Endothelial cell of umbilical vein (primary cell): ENCODE results near the gene LDHAL6B. TPM values are rescaled to one million over a fixed set of nuclear protein-coding genes. Genes with fewer than 3 reads are reported as not detected.

ENCODE experiments used
- BruUV-seq: library from RNA; stranded (reverse); fragments of 400-500 nt; replicated peaks from 2 replicates; lab custom pipeline; 2021; lab: Mats Ljungman, UMichigan
- CTCF ChIA-PET: fragments of 300-600, 350-600 bp; sonication (Branson Sonifier 250); formaldehyde crosslinking; loops from one replicate; lab custom pipeline; 2021; ENCODE audit warnings: antibody characterized with exemption, inconsistent platforms; lab: Charles Lee
- POLR2A ChIA-PET: fragments of 300-600, 350-600 bp; sonication (Branson Sonifier 250); formaldehyde crosslinking; loops from one replicate; lab custom pipeline; 2021; ENCODE audit warnings: antibody characterized with exemption, inconsistent platforms; lab: Charles Lee
- DNase-seq: peaks from one replicate; pipeline ENCODE4 v3.0.0-alpha.2; 2011; ENCODE audit warnings: low read depth, low spot score
- FAIRE-seq: peaks from 2 replicates; lab custom pipeline; 2011; peaks lifted over from hg19 to GRCh38; lab: Jason Lieb, UNC
- H2AFZ ChIP-seq: 2 replicates; pipeline ENCODE4 v1.6.0; 2012; ENCODE audit warnings: low read depth, low read length, control low read depth, inconsistent platforms
- H3K27ac ChIP-seq: 2 replicates; pipeline ENCODE4 v1.5.1; 2011; ENCODE audit warnings: low read depth, mild to moderate bottlenecking, control low read depth, low read length, moderate library complexity; ENCODE audit not compliant: insufficient read depth
- H3K27me3 ChIP-seq, 2 experiments: 2 replicates each; pipeline versions ENCODE4 v1.6.0 to v1.6.1; 2011; ENCODE audit warnings: low read length in 2 of 2, mixed read lengths in 1 of 2; ENCODE audit not compliant: control insufficient read depth in 2 of 2, insufficient read depth in 2 of 2
- H3K36me3 ChIP-seq, 2 experiments: 2 replicates in 1 of 2; 3 replicates in 1 of 2; pipeline ENCODE4 v1.5.1; 2011; ENCODE audit warnings: low read length in 2 of 2, mild to moderate bottlenecking in 1 of 2, moderate library complexity in 1 of 2; ENCODE audit not compliant: control insufficient read depth in 2 of 2, insufficient read depth in 2 of 2; ENCODE audit errors: extremely low read depth in 1 of 2
- H3K4me1 ChIP-seq: 3 replicates; pipeline ENCODE4 v1.5.1; 2011; ENCODE audit warnings: mild to moderate bottlenecking, low read length; ENCODE audit not compliant: control insufficient read depth, insufficient read depth; ENCODE audit errors: extremely low read depth
- H3K4me2 ChIP-seq: 2 replicates; pipeline ENCODE4 v1.6.1; 2011; ENCODE audit warnings: low read length, control low read depth, mixed read lengths; ENCODE audit not compliant: insufficient read depth
- H3K4me3 ChIP-seq, 3 experiments: fragments of 200-600 bp in 1 of 3; sonication (generic), shearing (Covaris generic) in 1 of 3; replicated peaks in 1 of 3; 2 replicates each; pipeline ENCODE4 v1.5.1; 2011 to 2016; ENCODE audit warnings: control low read depth in 3 of 3, low read length in 3 of 3, mild to moderate bottlenecking in 2 of 3, inconsistent platforms in 1 of 3, low read depth in 1 of 3, moderate library complexity in 1 of 3; ENCODE audit not compliant: insufficient read depth in 1 of 3
- H3K79me2 ChIP-seq: 2 replicates; pipeline ENCODE4 v1.6.0; 2012; ENCODE audit warnings: low read length, inconsistent platforms; ENCODE audit not compliant: control insufficient read depth, insufficient read depth
- H3K9ac ChIP-seq: replicated peaks from 2 replicates; pipeline ENCODE3; 2011; ENCODE audit warnings: low read length, control low read depth; ENCODE audit not compliant: insufficient read depth; ENCODE audit errors: extremely low read depth
- H3K9me1 ChIP-seq: replicated peaks from 3 replicates; pipeline ENCODE4 v1.6.0; 2011; ENCODE audit warnings: mild to moderate bottlenecking, low read length; ENCODE audit not compliant: control insufficient read depth, insufficient read depth; ENCODE audit errors: extremely low read depth
- H3K9me3 ChIP-seq: replicated peaks from 2 replicates; pipeline ENCODE4 v1.5.1; 2012; ENCODE audit warnings: low read length, inconsistent platforms; ENCODE audit not compliant: control insufficient read depth, insufficient read depth
- H4K20me1 ChIP-seq: replicated peaks from 2 replicates; pipeline ENCODE3; 2011; ENCODE audit warnings: mild to moderate bottlenecking, low read length; ENCODE audit not compliant: control insufficient read depth, insufficient read depth; ENCODE audit errors: extremely low read depth
- EZH2 ChIP-seq: IDR thresholded peaks from 2 replicates; pipeline ENCODE4 v1.6.1; 2012; ENCODE audit warnings: borderline replicate concordance, low read depth, mild to moderate bottlenecking, moderate library complexity, low read length, inconsistent platforms; ENCODE audit not compliant: severe bottlenecking
- FOS ChIP-seq: IDR thresholded peaks from 2 replicates; pipeline ENCODE4 v1.6.1; 2011; ENCODE audit warnings: mild to moderate bottlenecking, low read length, moderate library complexity, borderline replicate concordance; ENCODE audit not compliant: insufficient read depth
- GATA2 ChIP-seq: IDR thresholded peaks from 2 replicates; pipeline ENCODE4 v1.7.0; 2011; ENCODE audit warnings: low read depth, mild to moderate bottlenecking, moderate library complexity, mixed read lengths, low read length; ENCODE audit not compliant: insufficient read length, insufficient read depth
- JUN ChIP-seq: IDR thresholded peaks from 2 replicates; pipeline ENCODE4 v1.6.1; 2011; ENCODE audit warnings: borderline replicate concordance, low read depth; ENCODE audit not compliant: insufficient read length, insufficient read depth
- MYC ChIP-seq: IDR thresholded peaks from one replicate; pipeline ENCODE4 v1.6.1; 2011; ENCODE audit warnings: mild to moderate bottlenecking, low read depth, low read length
- POLR2A ChIP-seq: IDR thresholded peaks from 2 replicates; pipeline ENCODE4 v1.6.1; 2012; ENCODE audit warnings: low read depth, mild to moderate bottlenecking, control low read depth, low read length
- POLR2AphosphoS5 ChIP-seq: IDR thresholded peaks from 2 replicates; pipeline ENCODE4 v1.6.1; 2012; ENCODE audit warnings: low read depth, mild to moderate bottlenecking, control low read depth, low read length, moderate library complexity; ENCODE audit not compliant: insufficient read depth
- dilution Hi-C: fragments of 300-500 bp; cut with MboI; formaldehyde crosslinking; loops from one replicate; pipeline ENCODE4 v1.15.0; 2019; ENCODE audit warnings: low sequenced_read_pairs; ENCODE audit not compliant: extremely low pct_ligation_motif_present
- intact Hi-C: fragments of 100-400 bp; cut with micrococcal nuclease; formaldehyde crosslinking; loops from one replicate; pipeline ENCODE4 v1.10.0; 2022
- polyA plus RNA-seq, 4 experiments: library from polyadenylated mRNA; depleted of rRNA in 3 of 4; stranded (reverse) in 3 of 4; unstranded in 1 of 4; fragments of >200 nt; gene quantifications; 2 replicates each; pipeline versions ENCODE4 v1.2.1 to v1.2.3, GENCODE V29; 2011 to 2012; ENCODE audit warnings: missing spikeins in 1 of 4
- total RNA-seq: library from RNA; stranded (reverse); gene quantifications from 2 replicates; pipeline ENCODE4 v1.2.3, GENCODE V29; 2021
- TF ChIP-seq, protein P1 (sequence below): IDR thresholded peaks from 2 replicates; pipeline ENCODE4 v1.6.1; 2011; ENCODE audit not compliant: insufficient read depth, insufficient read length
- TF ChIP-seq, protein P2 (sequence below), 2 donors: IDR thresholded peaks; 1 replicate in 1 of 2; 2 replicates in 1 of 2; pipeline ENCODE4 v1.5.1; 2011; ENCODE audit warnings: low read length in 2 of 2, mild to moderate bottlenecking in 2 of 2, moderate library complexity in 2 of 2, control low read depth in 1 of 2, inconsistent platforms in 1 of 2, low read depth in 1 of 2; ENCODE audit not compliant: insufficient read depth in 1 of 2; ENCODE audit errors: extremely low read depth in 1 of 2

The LDHAL6B gene
- total and polyA plus RNA-seq, 2 donors (not counting 3 experiments of a cell fraction or from before 2014, with no cell fraction given) = not detected

DNA sequence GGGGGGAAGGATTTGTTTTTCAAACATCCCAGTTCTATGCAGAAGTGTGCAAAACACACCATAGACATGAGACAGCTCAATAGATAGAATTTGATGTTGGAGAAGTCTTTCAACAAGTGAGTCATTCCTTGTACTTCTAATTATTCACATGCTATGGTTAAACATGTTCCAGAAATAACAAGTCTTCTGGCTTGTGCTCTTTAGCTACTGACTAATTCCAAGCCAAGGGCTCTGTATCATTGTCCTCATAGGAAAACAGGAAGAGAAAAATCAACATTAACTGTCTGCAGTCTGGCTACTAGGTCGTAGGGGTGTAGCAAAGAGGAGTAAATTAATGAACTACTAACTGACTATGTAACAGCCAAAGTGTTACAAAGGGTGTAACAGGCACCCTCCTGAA, 25.8 kb downstream of the LDHAL6B start:
- Histone ChIP-seq H3K4me3 (peak overlapping the region in 1 of 3 experiments; percentile 3), H3K9me1 (no peaks in the 10 kb centered on the region), H3K36me3 (peaks cover 2 to 7% of the 10 kb centered on the region in 2 experiments), H3K4me2 (peak overlapping the region; percentile 73), H4K20me1 (no peaks in the 10 kb centered on the region), H3K79me2 (peaks cover 7% of the 10 kb centered on the region), H3K9ac (peak overlapping the region; percentile 83), H2AFZ (no peak overlapping the region), H3K27ac (peak overlapping the region; percentile 99), H3K9me3 (no peaks in the 10 kb centered on the region), H3K4me1 (peaks cover 33% of the 10 kb centered on the region), H3K27me3 (no peaks in the 10 kb centered on the region)
- TF ChIP-seq POLR2A (no peak), GATA2 (no peak), JUN (peak; percentile 91), MYC (no peak), EZH2 (no peak), POLR2AphosphoS5 (peak; percentile 68), FOS (peak; percentile 88)
- TF ChIP-seq, protein P1, sequence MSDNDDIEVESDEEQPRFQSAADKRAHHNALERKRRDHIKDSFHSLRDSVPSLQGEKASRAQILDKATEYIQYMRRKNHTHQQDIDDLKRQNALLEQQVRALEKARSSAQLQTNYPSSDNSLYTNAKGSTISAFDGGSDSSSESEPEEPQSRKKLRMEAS = no peak
- TF ChIP-seq, protein P2, sequence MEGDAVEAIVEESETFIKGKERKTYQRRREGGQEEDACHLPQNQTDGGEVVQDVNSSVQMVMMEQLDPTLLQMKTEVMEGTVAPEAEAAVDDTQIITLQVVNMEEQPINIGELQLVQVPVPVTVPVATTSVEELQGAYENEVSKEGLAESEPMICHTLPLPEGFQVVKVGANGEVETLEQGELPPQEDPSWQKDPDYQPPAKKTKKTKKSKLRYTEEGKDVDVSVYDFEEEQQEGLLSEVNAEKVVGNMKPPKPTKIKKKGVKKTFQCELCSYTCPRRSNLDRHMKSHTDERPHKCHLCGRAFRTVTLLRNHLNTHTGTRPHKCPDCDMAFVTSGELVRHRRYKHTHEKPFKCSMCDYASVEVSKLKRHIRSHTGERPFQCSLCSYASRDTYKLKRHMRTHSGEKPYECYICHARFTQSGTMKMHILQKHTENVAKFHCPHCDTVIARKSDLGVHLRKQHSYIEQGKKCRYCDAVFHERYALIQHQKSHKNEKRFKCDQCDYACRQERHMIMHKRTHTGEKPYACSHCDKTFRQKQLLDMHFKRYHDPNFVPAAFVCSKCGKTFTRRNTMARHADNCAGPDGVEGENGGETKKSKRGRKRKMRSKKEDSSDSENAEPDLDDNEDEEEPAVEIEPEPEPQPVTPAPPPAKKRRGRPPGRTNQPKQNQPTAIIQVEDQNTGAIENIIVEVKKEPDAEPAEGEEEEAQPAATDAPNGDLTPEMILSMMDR (IDR thresholded peaks at IDR 0.05; ENCODE audit: extremely low read depth in 1 of 2, insufficient read depth in 1 of 2, low read depth in 1 of 2, low read length in 2 of 2) = no peak
- BruUV-seq = no TSS peak
- ChIA-PET POLR2A (no interaction called here), CTCF (interaction anchor here (1.0 to 1.8 kb wide), 10 partner anchors 8 to 142 kb away, joined by 3 to 16 read pairs (median 3); no protein-coding TSS in a partner anchor)
- FAIRE-seq (peak; percentile 97), DNase-seq (peak; percentile 96)
- intact Hi-C loops = loop anchor here (1.0 to 2.0 kb wide), 4 partner anchors 14 to 64 kb away; no protein-coding TSS in a partner anchor
- dilution Hi-C loops = no loop called here
